Measurements from ENCODE around the gene IMMP2L.

- TF ChIP-seq CTCF (conservative IDR thresholded peaks at IDR 0.05; ENCODE audit: low read length) (no peak), EZH2phosphoT487 (IDR thresholded peaks at IDR 0.05; ENCODE audit: borderline replicate concordance) (no peak)
Measured at GRCh38 chr7:111264111-111264868, 298.0 kb downstream of the IMMP2L start.

Measured in Loucy (cell line).